COLO668 (cell line): Measurements from ENCODE around the gene CEACAM19.
A peak's percentile ranks its signal among the peaks of the same experiment; 100 is the strongest.
"Not testable (repeated sequence)": the region's sequence is repeated elsewhere in the genome, so short reads cannot be mapped to it uniquely, and the experiment has no call there.

ENCODE experiments used
- DNase-seq: peaks from one replicate; lab custom pipeline; 2025; ENCODE audit not compliant: unreplicated experiment; lab: John Stamatoyannopoulos, UW

Gene CEACAM19

GRCh38 chr19:44673510-44673909 lies 2.2 kb downstream of the CEACAM19 start:
- DNase-seq = no peak

- no peak for DNase-seq
Observed at GRCh38 chr19:44675521-44675920, 4.2 kb downstream of the CEACAM19 start.

GRCh38 chr19:44677019-44677811 lies 5.9 kb downstream of the CEACAM19 start:
- no peak for DNase-seq

- DNase-seq = no peak
Observed at GRCh38 chr19:44680536-44680935, 9.3 kb downstream of the CEACAM19 start.

GRCh38 chr19:44681992-44682790 lies 10.9 kb downstream of the CEACAM19 start:
- no peak for DNase-seq

GRCh38 chr19:44682807-44683206 lies 11.5 kb downstream of the CEACAM19 start:
- no peak for DNase-seq

GRCh38 chr19:44683434-44684210 lies 12.3 kb downstream of the CEACAM19 start:
- DNase-seq = no peak

GRCh38 chr19:44684396-44684795 lies 13.1 kb downstream of the CEACAM19 start:
- DNase-seq = not testable (repeated sequence)

GRCh38 chr19:44684892-44685863 lies 13.9 kb downstream of the CEACAM19 start:
- no peak for DNase-seq

GRCh38 chr19:44685877-44686276 lies 14.6 kb downstream of the CEACAM19 start:
- no peak for DNase-seq

- no peak for DNase-seq
Observed at GRCh38 chr19:44686896-44687295, 15.6 kb downstream of the CEACAM19 start.

- DNase-seq = no peak
Observed at GRCh38 chr19:44687888-44688287, 16.6 kb downstream of the CEACAM19 start.

- DNase-seq = peak; percentile 76
Observed at GRCh38 chr19:44689290-44690130, 18.2 kb downstream of the CEACAM19 start.

- DNase-seq = no peak
Observed at GRCh38 chr19:44690131-44690440, 18.8 kb downstream of the CEACAM19 start.

GRCh38 chr19:44692379-44692721 lies 21.1 kb downstream of the CEACAM19 start:
- DNase-seq = no peak

- no peak for DNase-seq
Observed at GRCh38 chr19:44694184-44694579, 22.9 kb downstream of the CEACAM19 start.

GRCh38 chr19:44696939-44697669 lies 25.8 kb downstream of the CEACAM19 start:
- DNase-seq = peak; percentile 91

- peak; percentile 42 for DNase-seq
Observed at GRCh38 chr19:44697670-44698034, 26.4 kb downstream of the CEACAM19 start.
